MCF 10A (cell line): ENCODE measurements around the gene GNB5. TPM values are rescaled to one million over a fixed set of nuclear protein-coding genes. Genes with fewer than 3 reads are reported as not detected.
A peak's percentile ranks its signal among the peaks of the same experiment; 100 is the strongest.

Experiments used
- BruUV-seq: library from RNA; stranded (reverse); fragments of 400-500 nt; replicated peaks from 2 replicates; lab custom pipeline; 2021; lab: Mats Ljungman, UMichigan
- CTCF ChIA-PET: fragments of 300-600 bp; sonication (Branson Sonifier 250); formaldehyde crosslinking; extraction: SDS; loops from one replicate; lab custom pipeline; 2021; ENCODE audit warnings: antibody characterized with exemption, inconsistent platforms; lab: Yijun Ruan, JAX
- POLR2A ChIA-PET: fragments of 300-600, 350-650 bp; sonication (Branson Sonifier 250); formaldehyde crosslinking; extraction: SDS; loops from one replicate; lab custom pipeline; 2020; ENCODE audit warnings: antibody characterized with exemption, inconsistent platforms; lab: Yijun Ruan, JAX
- DNase-seq: peaks from one replicate; pipeline ENCODE4 v3.0.0-alpha.2; 2018; ENCODE audit not compliant: unreplicated experiment
- H3K27ac Mint-ChIP-seq: one replicate; pipeline ENCODE4 v1.8.0; 2022; ENCODE audit warnings: mild to moderate bottlenecking, low read depth, mixed read lengths; ENCODE audit not compliant: unreplicated experiment
- H3K27me3 Mint-ChIP-seq: one replicate; pipeline ENCODE4 v1.8.0; 2022; ENCODE audit warnings: mixed read lengths; ENCODE audit not compliant: insufficient read depth, unreplicated experiment
- H3K36me3 Mint-ChIP-seq: one replicate; pipeline ENCODE4 v1.8.0; 2022; ENCODE audit warnings: mild to moderate bottlenecking, moderate library complexity, mixed read lengths; ENCODE audit not compliant: insufficient read depth, unreplicated experiment
- H3K4me1 Mint-ChIP-seq: one replicate; pipeline ENCODE4 v1.8.0; 2022; ENCODE audit warnings: mixed read lengths; ENCODE audit not compliant: insufficient read depth, unreplicated experiment
- H3K4me3 Mint-ChIP-seq: one replicate; pipeline ENCODE4 v1.8.0; 2022; ENCODE audit warnings: mild to moderate bottlenecking, moderate library complexity, mixed read lengths; ENCODE audit not compliant: unreplicated experiment
- H3K9me3 Mint-ChIP-seq: one replicate; pipeline ENCODE4 v1.8.0; 2022; ENCODE audit warnings: mixed read lengths; ENCODE audit not compliant: unreplicated experiment
- CTCF ChIP-seq: fragments of 200-600 bp; IDR thresholded peaks from one replicate; pipeline ENCODE4 v1.8.0; 2022; ENCODE audit warnings: antibody characterized with exemption, mild to moderate bottlenecking; ENCODE audit not compliant: unreplicated experiment
- intact Hi-C: fragments of 100-400 bp; cut with micrococcal nuclease; formaldehyde crosslinking; loops from 2 replicates; pipeline ENCODE4 v1.14.1; 2022
- total RNA-seq: library from RNA; stranded (reverse); gene quantifications from 2 replicates; pipeline ENCODE4 v1.2.3, GENCODE V29; 2022

The GNB5 gene
- total RNA-seq, 1 experiment from 2014 or later, result 31.8 TPM

- DNase-seq, result peak; percentile 93
- intact Hi-C loops, result loop anchor here (2.0 kb wide), 1 partner anchor 43 kb away; no protein-coding TSS in a partner anchor
- ChIA-PET POLR2A (interaction anchor here (0.6 to 8.8 kb wide), 13 partner anchors 10 to 132 kb away, joined by 3 to 214 read pairs (median 5); partner anchors contain the start of genes LEO1 and MAPK6), CTCF (interaction anchor here (2.2 to 2.4 kb wide), 2 partner anchors 13 to 17 kb away, joined by 12 to 18 read pairs; no protein-coding TSS in a partner anchor)
- no peaks in the 10 kb centered on the region for H3K9me3 Mint-ChIP-seq
- H3K4me3 Mint-ChIP-seq, result peak overlapping the region; percentile 50
- H3K27ac Mint-ChIP-seq, result peak overlapping the region; percentile 99
- no peak for TF ChIP-seq CTCF
- no TSS peak for BruUV-seq
- no peaks in the 10 kb centered on the region for H3K27me3 Mint-ChIP-seq
- peaks cover 39% of the 10 kb centered on the region for H3K4me1 Mint-ChIP-seq
- peaks cover 12% of the 10 kb centered on the region for H3K36me3 Mint-ChIP-seq
These were observed 95.5 kb downstream of the GNB5 start for GRCh38 chr15:52095597-52096262.

GRCh38 chr15:52094811-52095584, 96.2 kb downstream of the GNB5 start:
- peak overlapping the region; percentile 99 for H3K27ac Mint-ChIP-seq
- intact Hi-C loops, result loop anchor here (2.0 kb wide), 1 partner anchor 44 kb away; no protein-coding TSS in a partner anchor
- BruUV-seq, result no TSS peak

GRCh38 chr15:52093539-52094510, 97.4 kb downstream of the GNB5 start:
- CTCF ChIA-PET, result interaction anchor here (0.6 to 2.4 kb wide), 8 partner anchors 10 to 62 kb away, joined by 3 to 18 read pairs (median 3); no protein-coding TSS in a partner anchor

More at GRCh38 chr15:52094811-52095584, 96.2 kb downstream of the GNB5 start:
- H3K27me3 Mint-ChIP-seq, result no peaks in the 10 kb centered on the region
- no peak for TF ChIP-seq CTCF
- no peak for DNase-seq
- peaks cover 12% of the 10 kb centered on the region for H3K36me3 Mint-ChIP-seq
- peaks cover 6% of the 10 kb centered on the region for H3K9me3 Mint-ChIP-seq
- peak overlapping the region; percentile 50 for H3K4me3 Mint-ChIP-seq
- POLR2A ChIA-PET, result interaction anchor here (0.6 to 8.8 kb wide), 21 partner anchors 8 to 132 kb away, joined by 3 to 214 read pairs (median 4); partner anchors contain the start of genes LEO1 and MAPK6
- CTCF ChIA-PET, result interaction anchor here (0.6 to 2.4 kb wide), 5 partner anchors 9 to 64 kb away, joined by 3 to 18 read pairs (median 7); no protein-coding TSS in a partner anchor
- H3K4me1 Mint-ChIP-seq, result peaks cover 39% of the 10 kb centered on the region

More at GRCh38 chr15:52093539-52094510, 97.4 kb downstream of the GNB5 start:
- peaks cover 34% of the 10 kb centered on the region for H3K4me1 Mint-ChIP-seq
- peak overlapping the region; percentile 48 for H3K4me3 Mint-ChIP-seq
- DNase-seq, result peak; percentile 96
- TSS peak; percentile 78 for BruUV-seq
- H3K9me3 Mint-ChIP-seq, result peaks cover 12% of the 10 kb centered on the region
- no peaks in the 10 kb centered on the region for H3K27me3 Mint-ChIP-seq
- intact Hi-C loops, result loop anchor here (1.0 to 2.0 kb wide), 2 partner anchors 17 to 45 kb away; no protein-coding TSS in a partner anchor
- peak overlapping the region; percentile 99 for H3K27ac Mint-ChIP-seq
- POLR2A ChIA-PET, result interaction anchor here (0.7 to 9.6 kb wide), 15 partner anchors 8 to 122 kb away, joined by 3 to 214 read pairs (median 5); partner anchors contain the start of gene LEO1
- no peak for TF ChIP-seq CTCF
- peaks cover 12% of the 10 kb centered on the region for H3K36me3 Mint-ChIP-seq
